ENCODE data around the gene BST1. TPM values are rescaled to one million over a fixed set of nuclear protein-coding genes. Genes with fewer than 3 reads are reported as not detected.
"Not testable (repeated sequence)": the region's sequence is repeated elsewhere in the genome, so short reads cannot be mapped to it uniquely, and the experiment has no call there.

Gene BST1
- total RNA-seq, 1 experiment from 2014 or later = 0.41 TPM

DNA sequence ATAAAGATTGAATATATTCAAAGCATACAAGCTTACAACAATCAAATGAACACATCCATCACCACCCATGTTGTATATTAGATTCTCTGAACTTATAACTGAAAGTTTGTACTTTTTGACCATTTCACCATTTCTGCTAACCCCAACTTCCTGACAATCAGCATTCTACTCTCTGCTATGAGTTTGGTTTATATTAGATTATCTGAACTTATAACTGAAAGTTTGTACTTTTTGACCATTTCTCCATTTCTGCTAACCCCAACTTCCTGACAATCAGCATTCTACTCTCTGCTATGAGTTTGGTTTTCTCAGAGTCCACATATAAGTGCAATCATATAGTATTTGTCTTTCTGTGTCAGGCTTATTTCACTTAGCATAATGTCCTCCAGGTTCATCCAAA lies 59.6 kb downstream of the BST1 start:
- DNase-seq (ENCODE audit: low read depth); in situ Hi-C loops (cut with HindIII; ENCODE audit: low pct_unique_long_range_greater_than_20kb, low sequenced_read_pairs): not testable (repeated sequence)

DNA sequence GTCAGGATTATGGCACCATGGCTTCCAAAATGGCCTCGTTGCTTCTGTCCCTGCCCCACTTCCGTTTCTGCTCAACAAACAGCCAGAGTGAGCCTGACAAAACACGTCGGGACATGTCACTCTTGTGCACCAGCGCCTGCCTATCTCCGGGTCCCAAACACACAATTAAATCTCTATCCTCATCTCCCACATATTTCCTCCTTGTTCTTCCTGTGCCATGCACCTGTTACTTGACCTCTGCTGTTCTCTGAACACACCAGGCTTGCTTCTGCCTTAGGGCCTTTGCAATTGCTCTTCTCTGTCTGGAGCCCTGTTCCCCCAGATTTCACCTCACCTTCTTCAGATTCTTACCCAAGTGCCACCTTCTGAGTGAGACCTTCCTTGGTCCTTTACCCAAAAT lies 62.5 kb downstream of the BST1 start:
- DNase-seq (ENCODE audit: low read depth) = no peak
- in situ Hi-C loops (cut with HindIII; ENCODE audit: low pct_unique_long_range_greater_than_20kb, low sequenced_read_pairs) = no loop called here

DNA sequence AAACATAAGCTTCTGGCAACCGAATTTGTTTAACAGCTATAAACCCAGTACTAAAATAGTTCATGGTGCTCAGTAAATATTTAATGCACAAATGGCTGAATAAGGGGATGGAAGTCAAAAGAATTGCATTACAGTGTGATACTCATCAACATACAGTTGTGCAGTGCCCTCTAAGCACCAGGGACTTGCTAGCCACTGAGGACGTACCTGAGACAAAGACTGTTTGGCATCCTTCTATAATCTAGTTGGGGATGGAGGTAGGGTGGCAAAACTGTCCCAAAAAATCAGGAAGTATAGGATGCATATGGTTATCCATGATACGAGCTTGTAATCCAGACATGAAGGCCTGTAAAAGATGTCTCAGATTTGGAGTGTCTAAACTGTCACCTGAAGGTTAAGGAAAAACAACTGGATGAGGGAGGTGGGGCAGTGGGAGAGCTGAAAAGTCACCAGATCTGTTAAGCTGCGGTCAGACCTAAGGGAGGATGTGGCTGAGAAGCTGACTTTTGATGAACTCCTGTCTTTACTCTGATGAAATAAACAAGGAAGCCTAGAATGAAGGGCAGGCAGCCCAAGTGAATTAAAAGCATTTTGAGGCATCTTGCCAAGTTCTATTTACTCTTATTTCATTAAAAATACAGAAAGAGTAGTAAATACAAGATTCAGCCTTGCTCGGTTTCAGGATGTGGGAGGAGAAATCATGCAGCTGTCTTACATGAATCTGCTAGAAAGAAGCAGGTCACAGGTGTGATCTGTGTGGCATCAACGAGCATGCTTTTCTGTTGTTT lies 63.2 kb downstream of the BST1 start:
- no peak for DNase-seq (ENCODE audit: low read depth)
- in situ Hi-C loops (cut with HindIII; ENCODE audit: low pct_unique_long_range_greater_than_20kb, low sequenced_read_pairs) = no loop called here

GRCh38 chr4:15766821-15767220 lies 64.0 kb downstream of the BST1 start:
- no peak for DNase-seq (ENCODE audit: low read depth)
- in situ Hi-C loops (cut with HindIII; ENCODE audit: low pct_unique_long_range_greater_than_20kb, low sequenced_read_pairs) = no loop called here

- DNase-seq (ENCODE audit: low read depth) = no peak
- in situ Hi-C loops (cut with HindIII; ENCODE audit: low pct_unique_long_range_greater_than_20kb, low sequenced_read_pairs) = no loop called here
These were observed 66.3 kb downstream of the BST1 start for GRCh38 chr4:15769202-15769601.

DNA sequence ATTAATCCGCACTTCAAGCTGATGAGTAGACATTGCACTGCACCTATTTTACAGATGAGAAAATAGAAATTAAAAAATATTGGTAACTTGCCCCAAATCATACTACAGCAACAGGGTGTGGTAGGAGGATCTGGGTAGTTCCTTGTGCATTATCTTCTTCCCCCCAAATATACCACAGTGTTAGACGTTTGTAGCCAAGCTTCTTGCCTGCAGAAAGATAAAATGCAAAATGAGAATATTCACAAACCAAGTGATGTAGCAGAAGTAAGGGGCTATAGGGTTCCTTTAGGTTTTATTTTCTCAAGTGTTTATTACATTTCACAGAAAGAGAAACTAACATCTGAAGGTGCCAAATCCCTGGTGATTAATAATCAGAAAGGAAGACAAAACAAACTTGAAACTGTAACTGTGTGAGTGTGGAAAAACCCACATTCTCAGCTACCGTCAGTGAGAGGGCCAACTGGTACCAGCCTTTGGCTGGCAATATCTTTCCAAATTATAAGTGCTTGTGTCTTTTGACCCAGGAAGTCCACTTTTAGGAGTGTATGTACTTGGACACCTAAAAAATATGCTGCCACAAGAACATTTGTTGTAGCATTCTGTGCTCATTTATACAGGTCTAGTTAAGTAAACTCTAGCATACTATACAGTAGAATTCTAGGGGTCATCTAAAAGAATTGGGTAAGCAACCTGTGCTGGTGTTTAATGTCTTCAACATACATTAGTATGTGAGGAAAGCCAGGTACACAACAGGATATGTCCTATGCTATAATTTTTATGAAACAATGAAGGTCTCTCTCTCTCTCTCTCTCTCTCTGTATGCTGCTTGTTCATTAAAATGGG lies 68.6 kb downstream of the BST1 start:
- no peak for DNase-seq (ENCODE audit: low read depth)
- in situ Hi-C loops (cut with HindIII; ENCODE audit: low pct_unique_long_range_greater_than_20kb, low sequenced_read_pairs) = no loop called here

- no peak for DNase-seq (ENCODE audit: low read depth)
- in situ Hi-C loops (cut with HindIII; ENCODE audit: low pct_unique_long_range_greater_than_20kb, low sequenced_read_pairs) = no loop called here
These were observed 71.2 kb downstream of the BST1 start for GRCh38 chr4:15774020-15774420.

GRCh38 chr4:15776871-15777648 lies 74.2 kb downstream of the BST1 start:
- no peak for DNase-seq (ENCODE audit: low read depth)
- in situ Hi-C loops (cut with HindIII; ENCODE audit: low pct_unique_long_range_greater_than_20kb, low sequenced_read_pairs) = no loop called here

DNA sequence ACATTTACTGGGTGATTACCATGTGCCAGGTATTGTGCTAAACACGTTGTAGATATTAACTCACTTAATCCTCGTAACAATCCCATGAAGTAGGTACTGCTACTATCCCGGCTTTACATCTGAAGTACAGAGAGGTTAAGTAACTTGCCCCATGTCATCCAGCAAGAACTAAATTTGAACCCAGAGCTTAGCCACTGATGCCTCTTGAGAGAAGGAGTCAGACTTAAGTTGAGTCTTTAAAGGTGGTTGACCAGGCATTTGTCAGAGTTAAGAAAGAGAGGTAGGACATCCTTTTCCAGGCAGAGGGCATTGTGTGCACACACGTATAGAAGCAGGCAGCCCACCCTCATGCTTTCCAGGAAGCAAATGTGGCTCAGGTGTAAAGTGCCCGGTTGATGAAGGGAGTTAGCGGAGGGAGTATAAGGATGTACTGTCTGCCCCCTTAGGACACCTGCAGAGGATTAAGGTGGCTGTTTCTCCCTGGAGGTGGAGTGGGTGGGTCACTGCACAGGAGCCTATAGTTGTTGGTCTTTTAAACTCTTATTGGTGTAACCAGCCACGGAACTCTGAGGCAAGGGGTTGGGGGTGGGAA lies 74.9 kb downstream of the BST1 start:
- in situ Hi-C loops (cut with HindIII; ENCODE audit: low pct_unique_long_range_greater_than_20kb, low sequenced_read_pairs) = no loop called here
- DNase-seq (ENCODE audit: low read depth) = no peak

DNA sequence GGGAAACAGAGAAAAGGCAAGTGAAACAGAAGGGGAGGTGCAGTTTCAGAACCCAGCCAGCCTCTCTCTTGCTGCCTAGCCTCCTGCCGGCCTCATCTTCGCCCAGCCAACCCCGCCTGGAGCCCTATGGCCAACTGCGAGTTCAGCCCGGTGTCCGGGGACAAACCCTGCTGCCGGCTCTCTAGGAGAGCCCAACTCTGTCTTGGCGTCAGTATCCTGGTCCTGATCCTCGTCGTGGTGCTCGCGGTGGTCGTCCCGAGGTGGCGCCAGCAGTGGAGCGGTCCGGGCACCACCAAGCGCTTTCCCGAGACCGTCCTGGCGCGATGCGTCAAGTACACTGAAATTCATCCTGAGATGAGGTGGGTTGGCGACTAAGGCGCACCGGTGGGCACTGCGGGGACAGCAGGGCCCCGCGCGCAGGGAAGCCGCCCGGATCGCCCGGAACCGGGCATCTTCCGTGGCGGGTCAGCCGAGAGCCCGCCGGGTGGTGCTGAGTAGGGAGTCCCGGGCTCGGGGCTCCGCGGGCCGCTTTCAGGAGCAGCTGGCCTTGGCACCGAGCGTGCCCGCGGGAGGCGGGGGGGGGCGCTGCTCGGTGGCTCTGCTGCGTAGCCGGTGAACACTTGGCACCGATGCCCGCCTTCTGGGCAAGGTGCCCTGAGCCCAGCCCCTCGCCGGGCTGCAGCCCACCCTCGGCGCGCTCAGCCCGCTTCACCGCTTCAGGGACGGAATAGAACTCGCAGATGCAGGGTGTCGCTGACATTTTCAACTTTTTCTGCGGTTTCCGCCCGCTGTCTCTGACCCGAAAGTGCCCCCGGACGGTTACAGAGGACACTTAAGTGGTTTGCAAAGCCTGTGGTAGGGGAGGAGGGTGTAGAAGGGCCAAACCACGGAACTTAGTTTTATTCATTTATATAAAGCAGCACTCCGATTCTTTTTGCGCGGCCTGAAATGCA lies 75.7 kb downstream of the BST1 start, which contains the start of gene CD38:
Gene CD38, plus strand, starts transcription at position 40 of the 953 bp plus-strand sequence. Its CDS starts 87 bp downstream, at position 127.
- no peak for DNase-seq (ENCODE audit: low read depth)
- in situ Hi-C loops (cut with HindIII; ENCODE audit: low pct_unique_long_range_greater_than_20kb, low sequenced_read_pairs) = no loop called here

- in situ Hi-C loops (cut with HindIII; ENCODE audit: low pct_unique_long_range_greater_than_20kb, low sequenced_read_pairs) = no loop called here
- no peak for DNase-seq (ENCODE audit: low read depth)
These were observed 76.4 kb downstream of the BST1 start for GRCh38 chr4:15779306-15779705.

DNA sequence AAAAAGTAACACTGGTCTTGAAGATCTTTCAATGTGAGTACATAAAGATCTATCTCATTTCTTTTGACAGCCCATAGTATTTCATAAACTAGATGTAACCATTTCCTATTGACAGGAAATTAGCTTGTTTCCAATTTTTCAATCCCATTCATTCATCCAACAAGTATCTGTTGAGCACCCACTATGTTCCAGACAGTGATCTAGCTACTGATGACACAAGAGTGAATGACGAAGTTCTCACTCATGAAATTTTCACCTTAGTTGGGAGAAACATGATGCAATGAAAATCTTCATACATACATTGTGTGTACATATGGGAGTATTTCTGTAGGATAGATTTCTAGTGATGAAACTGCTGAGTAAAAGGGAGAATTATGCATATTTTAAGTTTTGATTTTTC lies 76.9 kb downstream of the BST1 start:
- no peak for DNase-seq (ENCODE audit: low read depth)
- in situ Hi-C loops (cut with HindIII; ENCODE audit: low pct_unique_long_range_greater_than_20kb, low sequenced_read_pairs) = no loop called here

- DNase-seq (ENCODE audit: low read depth) = no peak
- in situ Hi-C loops (cut with HindIII; ENCODE audit: low pct_unique_long_range_greater_than_20kb, low sequenced_read_pairs) = no loop called here
These were observed 78.7 kb downstream of the BST1 start for GRCh38 chr4:15781427-15782095.

Measured in Caki2 (cell line).